OCI-LY3 (cell line): Measurements from ENCODE around the gene MKNK1.

Source experiments
- CTCF ChIP-seq: fragments of 200-600, 300-600 bp; sonication (generic); IDR thresholded peaks from 2 replicates; pipeline ENCODE4 v1.5.1; 2014; ENCODE audit warnings: antibody characterized with exemption, low read length, low read depth
- EZH2phosphoT487 ChIP-seq: fragments of 200-600 bp; shearing (Covaris generic); IDR thresholded peaks from 2 replicates; pipeline ENCODE4 v1.6.1; 2018; ENCODE audit warnings: antibody characterized with exemption, mixed run types, low read depth

GRCh38 chr1:46643368-46643775 is 39.3 kb upstream of the MKNK1 start:
- TF ChIP-seq CTCF (no peak), EZH2phosphoT487 (no peak)
